ENCODE measurements around the gene PSME1. TPM values are rescaled to one million over a fixed set of nuclear protein-coding genes. Genes with fewer than 3 reads are reported as not detected.

Gene PSME1
- total RNA-seq, 1 experiment from 2014 or later = 76.8 TPM

- TF ChIP-seq CREM (CRISPR knock-in tag; IDR thresholded peaks at IDR 0.05) (no peak), GTF2I (CRISPR knock-in tag; conservative IDR thresholded peaks at IDR 0.05) (no peak), USF1 (CRISPR knock-in tag; IDR thresholded peaks at IDR 0.05) (no peak)
These were observed 20.8 kb downstream of the PSME1 start (continued) for GRCh38 chr14:24156840-24157239.

- no peaks in the 10 kb centered on the region for H3K27me3 Mint-ChIP-seq (ENCODE audit: low read depth)
These were observed 21.3 kb downstream of the PSME1 start for GRCh38 chr14:24157331-24157730.

More at GRCh38 chr14:24157331-24157730, 21.3 kb downstream of the PSME1 start:
- Mint-ChIP-seq H3K36me3 (peaks cover 49% of the 10 kb centered on the region), H3K27ac (no peak overlapping the region), H3K4me1 (peaks cover 13% of the 10 kb centered on the region), H3K9me3 (no peaks in the 10 kb centered on the region), H3K4me3 (no peak overlapping the region)
- ChIA-PET POLR2A (no interaction called here), CTCF (no interaction called here)
- ATAC-seq (no peak), DNase-seq (ENCODE audit: low spot score) (no peak)
- TF ChIP-seq STAT6 (CRISPR knock-in tag; conservative IDR thresholded peaks at IDR 0.05; ENCODE audit: low read depth) = no peak
- no peak for TF ChIP-seq NFYB (CRISPR knock-in tag; conservative IDR thresholded peaks at IDR 0.05; ENCODE audit: low read depth)
- TF ChIP-seq ETV6 (CRISPR knock-in tag; IDR thresholded peaks at IDR 0.05) = no peak
- TF ChIP-seq GRHL2 (CRISPR knock-in tag; IDR thresholded peaks at IDR 0.05; ENCODE audit: insufficient replicate concordance, severe bottlenecking) = no peak
- no peak for TF ChIP-seq NR3C1 (CRISPR knock-in tag; conservative IDR thresholded peaks at IDR 0.05; ENCODE audit: low read depth)
- TF ChIP-seq NFATC4 (CRISPR knock-in tag; IDR thresholded peaks at IDR 0.05) = no peak
- TF ChIP-seq ERG (CRISPR knock-in tag; IDR thresholded peaks at IDR 0.05) = no peak
- TF ChIP-seq EMX1 (CRISPR knock-in tag; IDR thresholded peaks at IDR 0.05) = no peak
- TF ChIP-seq PREB (CRISPR knock-in tag; IDR thresholded peaks at IDR 0.05; ENCODE audit: borderline replicate concordance) = no peak
- TF ChIP-seq E2F4 (CRISPR knock-in tag; IDR thresholded peaks at IDR 0.05; ENCODE audit: borderline replicate concordance, low read depth) = no peak
- no peak for TF ChIP-seq FOXJ3 (CRISPR knock-in tag; IDR thresholded peaks at IDR 0.05; ENCODE audit: borderline replicate concordance)
- no peak for TF ChIP-seq KAT7 (CRISPR knock-in tag; IDR thresholded peaks at IDR 0.05; ENCODE audit: borderline replicate concordance)

Measured in WTC11 (cell line).